ENCODE measurements around the gene S1PR4. TPM values are rescaled to one million over a fixed set of nuclear protein-coding genes. Genes with fewer than 3 reads are reported as not detected.
A peak's percentile ranks its signal among the peaks of the same experiment; 100 is the strongest.

Gene S1PR4
- total RNA-seq, 4 donors from 2014 or later, result 0.87 to 3.4 (median 0.97) TPM

DNA sequence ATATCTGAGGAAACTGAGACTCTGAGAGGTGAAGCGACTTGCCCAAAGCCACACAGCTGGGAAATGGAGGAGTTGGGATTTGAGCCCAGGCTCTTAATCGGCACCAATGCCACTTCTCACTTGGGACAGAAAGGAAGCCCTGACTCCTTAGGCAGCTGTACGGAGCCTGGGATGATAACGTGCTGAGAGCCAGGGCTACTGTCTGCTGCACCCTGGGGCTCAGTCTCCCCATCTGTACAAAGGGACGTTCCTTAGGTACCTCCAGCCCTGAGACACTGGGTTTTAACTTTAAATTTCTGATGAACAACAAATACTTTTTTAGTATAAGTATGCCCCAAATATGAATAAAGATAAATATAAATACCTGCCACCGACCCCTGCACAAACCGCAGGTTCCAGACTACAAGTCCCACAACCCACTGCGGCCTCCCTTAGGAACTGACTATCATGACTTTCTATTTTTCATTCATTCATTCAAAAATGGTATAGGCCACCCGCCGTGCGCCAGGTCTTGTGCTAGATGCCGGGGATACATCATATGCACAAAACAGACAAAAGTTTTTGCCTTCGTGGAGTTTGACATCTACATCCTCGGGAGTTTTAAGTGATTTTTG is 6.4 kb downstream of the S1PR4 start:
- peaks cover 4 to 16% of the 10 kb centered on the region in 2 donors for H3K4me1 ChIP-seq
- H3K36me3 ChIP-seq, result no peaks in the 10 kb centered on the region
- TF ChIP-seq POLR2A (IDR thresholded peaks at IDR 0.05), result no peak
- TF ChIP-seq, protein P1, sequence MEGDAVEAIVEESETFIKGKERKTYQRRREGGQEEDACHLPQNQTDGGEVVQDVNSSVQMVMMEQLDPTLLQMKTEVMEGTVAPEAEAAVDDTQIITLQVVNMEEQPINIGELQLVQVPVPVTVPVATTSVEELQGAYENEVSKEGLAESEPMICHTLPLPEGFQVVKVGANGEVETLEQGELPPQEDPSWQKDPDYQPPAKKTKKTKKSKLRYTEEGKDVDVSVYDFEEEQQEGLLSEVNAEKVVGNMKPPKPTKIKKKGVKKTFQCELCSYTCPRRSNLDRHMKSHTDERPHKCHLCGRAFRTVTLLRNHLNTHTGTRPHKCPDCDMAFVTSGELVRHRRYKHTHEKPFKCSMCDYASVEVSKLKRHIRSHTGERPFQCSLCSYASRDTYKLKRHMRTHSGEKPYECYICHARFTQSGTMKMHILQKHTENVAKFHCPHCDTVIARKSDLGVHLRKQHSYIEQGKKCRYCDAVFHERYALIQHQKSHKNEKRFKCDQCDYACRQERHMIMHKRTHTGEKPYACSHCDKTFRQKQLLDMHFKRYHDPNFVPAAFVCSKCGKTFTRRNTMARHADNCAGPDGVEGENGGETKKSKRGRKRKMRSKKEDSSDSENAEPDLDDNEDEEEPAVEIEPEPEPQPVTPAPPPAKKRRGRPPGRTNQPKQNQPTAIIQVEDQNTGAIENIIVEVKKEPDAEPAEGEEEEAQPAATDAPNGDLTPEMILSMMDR (IDR thresholded peaks at IDR 0.05 in 4 of 5, conservative IDR thresholded peaks at IDR 0.05 in 1 of 5), result no peak
- H3K27me3 ChIP-seq, result no peaks in the 10 kb centered on the region
- ATAC-seq (peak; percentile 75), DNase-seq (peak; percentile 63 to 72)
- H3K4me3 ChIP-seq, result peak overlapping the region; percentile 56 to 81 (median 76)
- in situ Hi-C loops (cut with MboI; ENCODE audit: low sequenced_read_pairs in 4 of 4) (no loop called here), intact Hi-C loops (cut with DNase I; ENCODE audit: low total_unique reads) (loop anchor here (1.0 to 10.0 kb wide), 2 partner anchors 150 to 880 kb away; partner anchors contain the start of gene ZBTB7A)
- H3K9me3 ChIP-seq, result no peaks in the 10 kb centered on the region
- H3K27ac ChIP-seq, result peak overlapping the region; percentile 81 to 91 (median 88)

GRCh38 chr19:3185461-3186159 is 7.0 kb downstream of the S1PR4 start, which contains the start of gene NCLN:
TSS of gene NCLN (plus strand) at chr19:3185930. CDS start at chr19:3186031, 101 bp downstream.
- TF ChIP-seq, protein P1 (IDR thresholded peaks at IDR 0.05 in 4 of 5, conservative IDR thresholded peaks at IDR 0.05 in 1 of 5), result peak in 1 of 5 experiments; percentile 12
- TF ChIP-seq POLR2A (IDR thresholded peaks at IDR 0.05), result peak; percentile 60 to 67
- intact Hi-C loops (cut with DNase I; ENCODE audit: low total_unique reads), result loop anchor here (1.0 to 10.0 kb wide), 2 partner anchors 150 to 879 kb away; partner anchors contain the start of gene ZBTB7A
- Histone ChIP-seq H3K9me3 (no peaks in the 10 kb centered on the region), H3K27ac (peak within 1 kb of the TSS; percentile 81 to 91 (median 88)), H3K27me3 (no peaks in the 10 kb centered on the region), H3K36me3 (no peaks in the 10 kb centered on the region), H3K4me1 (peaks cover 4 to 16% of the 10 kb centered on the region in 2 donors), H3K4me3 (peak within 1 kb of the TSS; percentile 56 to 81 (median 76))
- in situ Hi-C loops (cut with MboI; ENCODE audit: low sequenced_read_pairs in 4 of 4), result no loop called here
- ATAC-seq (peak; percentile 98 to 99), DNase-seq (peak; percentile 91 to 92)

GRCh38 chr19:3186160-3186688 is 7.7 kb downstream of the S1PR4 start:
- in situ Hi-C loops (cut with MboI; ENCODE audit: low sequenced_read_pairs in 4 of 4) (no loop called here), intact Hi-C loops (cut with DNase I; ENCODE audit: low total_unique reads) (loop anchor here (10.0 kb wide), 1 partner anchor 879 kb away; the partner anchor contains the start of gene ZBTB7A)
- no peak for TF ChIP-seq POLR2A (IDR thresholded peaks at IDR 0.05)
- TF ChIP-seq, protein P1 (IDR thresholded peaks at IDR 0.05 in 4 of 5, conservative IDR thresholded peaks at IDR 0.05 in 1 of 5), result no peak

DNA sequence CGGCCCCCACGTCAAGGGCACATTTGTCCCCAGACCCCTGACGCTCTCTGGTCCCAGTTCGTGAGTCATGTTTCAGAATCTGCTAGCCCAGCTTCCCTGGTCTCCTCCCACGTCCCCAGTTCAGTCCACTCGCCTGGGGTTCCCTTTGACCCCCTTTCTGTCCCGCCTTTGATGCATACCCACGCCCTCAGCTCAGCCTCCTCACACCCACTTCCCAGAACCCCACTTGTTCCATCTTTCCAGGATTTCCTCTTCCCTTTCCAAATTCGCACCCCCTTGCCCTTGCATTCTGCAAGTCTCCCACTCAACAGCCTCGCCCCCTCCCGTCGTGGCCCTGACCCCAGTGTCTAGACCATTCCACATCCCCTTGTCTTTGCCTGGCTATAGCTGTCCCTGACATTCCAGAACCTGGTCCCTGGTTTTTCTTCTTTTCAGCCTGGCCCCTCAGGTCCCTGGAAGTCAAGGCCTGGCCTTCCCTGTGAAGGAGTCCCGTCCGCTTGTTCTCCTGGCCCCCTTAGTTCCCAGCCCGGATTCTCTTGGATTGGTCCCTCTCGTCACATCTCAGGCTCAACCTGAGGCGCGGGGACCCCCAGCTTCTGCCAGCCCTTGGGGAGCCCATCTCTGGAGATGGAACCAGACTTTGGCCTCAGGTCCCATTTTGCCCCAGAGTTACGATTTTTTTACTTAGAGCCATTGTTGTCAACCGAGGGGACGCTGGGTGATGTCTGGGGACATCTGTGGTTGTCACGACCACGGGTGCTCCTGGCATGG is 8.5 kb downstream of the S1PR4 start:
- ATAC-seq (no peak), DNase-seq (no peak)
- peak overlapping the region; percentile 56 to 81 (median 76) for H3K4me3 ChIP-seq
- H3K36me3 ChIP-seq, result no peaks in the 10 kb centered on the region
- in situ Hi-C loops (cut with MboI; ENCODE audit: low sequenced_read_pairs in 4 of 4), result no loop called here
- H3K4me1 ChIP-seq, result peaks cover 4 to 16% of the 10 kb centered on the region in 2 donors
- TF ChIP-seq POLR2A (IDR thresholded peaks at IDR 0.05), result no peak
- TF ChIP-seq, protein P1 (IDR thresholded peaks at IDR 0.05 in 4 of 5, conservative IDR thresholded peaks at IDR 0.05 in 1 of 5), result no peak
- no peaks in the 10 kb centered on the region for H3K9me3 ChIP-seq
- no peak overlapping the region for H3K27ac ChIP-seq
- no peaks in the 10 kb centered on the region for H3K27me3 ChIP-seq
- intact Hi-C loops (cut with DNase I; ENCODE audit: low total_unique reads), result loop anchor here (10.0 kb wide), 1 partner anchor 878 kb away; the partner anchor contains the start of gene ZBTB7A

More at GRCh38 chr19:3186160-3186688, 7.7 kb downstream of the S1PR4 start:
- ATAC-seq (no peak), DNase-seq (no peak)
- Histone ChIP-seq H3K4me1 (peaks cover 4 to 16% of the 10 kb centered on the region in 2 donors), H3K27ac (peak overlapping the region; percentile 81 to 91 (median 88)), H3K9me3 (no peaks in the 10 kb centered on the region), H3K27me3 (no peaks in the 10 kb centered on the region), H3K4me3 (peak overlapping the region; percentile 56 to 81 (median 76)), H3K36me3 (no peaks in the 10 kb centered on the region)
